Fibroblast of mammary gland (primary cell): ENCODE measurements around the gene MYH7.
A peak's percentile ranks its signal among the peaks of the same experiment; 100 is the strongest.

ENCODE experiments used
- DNase-seq: peaks from one replicate; pipeline ENCODE4 v3.0.0-alpha.2; 2010; ENCODE audit warnings: low read depth
- H3K4me3 ChIP-seq: 2 replicates; pipeline ENCODE4 v1.5.1; 2011; ENCODE audit warnings: low read depth, mild to moderate bottlenecking, low read length, moderate library complexity; ENCODE audit not compliant: control insufficient read depth
- TF ChIP-seq, protein P1 (sequence below): conservative IDR thresholded peaks from 2 replicates; pipeline ENCODE4 v1.5.1; 2011; ENCODE audit warnings: low read depth, low read length, inconsistent platforms; ENCODE audit not compliant: control insufficient read depth, insufficient read depth

Gene MYH7

DNA sequence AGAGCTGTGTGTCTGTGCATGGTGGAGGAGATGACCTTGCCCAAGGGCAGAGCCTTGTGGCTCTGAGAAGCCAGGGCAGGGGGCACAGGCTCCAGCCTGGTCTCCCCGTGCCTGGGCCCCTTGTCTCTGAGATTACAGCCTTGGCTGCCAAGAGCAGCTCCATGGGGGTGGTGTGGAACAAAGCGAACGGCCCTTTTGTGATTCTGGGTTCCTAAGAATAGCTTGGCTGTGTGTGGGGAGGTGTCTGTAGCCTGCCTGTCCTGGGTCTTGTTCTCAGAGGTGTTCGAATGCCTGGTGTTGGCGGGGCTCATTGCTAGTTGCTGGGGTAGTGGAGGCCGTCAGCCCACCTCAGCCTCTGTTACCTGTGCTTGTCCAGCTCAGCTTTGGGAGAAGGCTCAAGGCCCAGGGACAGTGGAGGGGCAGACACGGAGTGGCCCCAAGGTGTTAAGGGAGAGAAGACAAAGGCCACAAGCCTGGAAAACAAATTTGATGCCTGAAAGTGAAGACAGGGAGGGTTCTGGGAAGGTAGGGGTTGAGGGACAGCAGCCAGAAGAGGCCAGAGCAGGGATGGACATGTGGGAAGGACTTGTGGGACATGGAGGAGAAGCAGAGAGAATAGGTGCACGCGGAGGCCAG lies 7.4 kb upstream of the MYH7 start:
- no peak overlapping the region for H3K4me3 ChIP-seq
- DNase-seq: no peak
- TF ChIP-seq, protein P1, sequence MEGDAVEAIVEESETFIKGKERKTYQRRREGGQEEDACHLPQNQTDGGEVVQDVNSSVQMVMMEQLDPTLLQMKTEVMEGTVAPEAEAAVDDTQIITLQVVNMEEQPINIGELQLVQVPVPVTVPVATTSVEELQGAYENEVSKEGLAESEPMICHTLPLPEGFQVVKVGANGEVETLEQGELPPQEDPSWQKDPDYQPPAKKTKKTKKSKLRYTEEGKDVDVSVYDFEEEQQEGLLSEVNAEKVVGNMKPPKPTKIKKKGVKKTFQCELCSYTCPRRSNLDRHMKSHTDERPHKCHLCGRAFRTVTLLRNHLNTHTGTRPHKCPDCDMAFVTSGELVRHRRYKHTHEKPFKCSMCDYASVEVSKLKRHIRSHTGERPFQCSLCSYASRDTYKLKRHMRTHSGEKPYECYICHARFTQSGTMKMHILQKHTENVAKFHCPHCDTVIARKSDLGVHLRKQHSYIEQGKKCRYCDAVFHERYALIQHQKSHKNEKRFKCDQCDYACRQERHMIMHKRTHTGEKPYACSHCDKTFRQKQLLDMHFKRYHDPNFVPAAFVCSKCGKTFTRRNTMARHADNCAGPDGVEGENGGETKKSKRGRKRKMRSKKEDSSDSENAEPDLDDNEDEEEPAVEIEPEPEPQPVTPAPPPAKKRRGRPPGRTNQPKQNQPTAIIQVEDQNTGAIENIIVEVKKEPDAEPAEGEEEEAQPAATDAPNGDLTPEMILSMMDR: no peak

DNA sequence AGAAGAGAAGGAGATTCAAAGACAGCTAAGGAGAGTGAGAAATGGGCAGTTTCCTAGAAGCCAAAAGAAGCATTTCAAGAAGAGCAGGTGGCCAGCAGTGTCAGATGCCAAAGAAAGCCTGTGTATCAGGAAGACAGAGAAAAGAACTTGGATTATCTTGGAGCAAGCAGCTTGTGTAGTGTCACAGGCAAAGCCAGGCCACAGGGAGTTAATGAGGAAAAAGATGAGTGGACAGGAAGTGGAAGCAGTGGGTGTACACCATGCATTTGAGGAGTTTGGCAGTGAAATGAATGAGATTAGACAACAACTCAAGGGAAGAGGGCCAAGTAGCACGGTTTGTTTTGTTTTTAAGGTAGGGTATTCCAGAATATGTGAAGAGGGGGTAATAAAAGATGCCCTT lies 5.6 kb upstream of the MYH7 start:
- no peak overlapping the region for H3K4me3 ChIP-seq
- DNase-seq: peak; percentile 9
- TF ChIP-seq, protein P1: no peak

DNA sequence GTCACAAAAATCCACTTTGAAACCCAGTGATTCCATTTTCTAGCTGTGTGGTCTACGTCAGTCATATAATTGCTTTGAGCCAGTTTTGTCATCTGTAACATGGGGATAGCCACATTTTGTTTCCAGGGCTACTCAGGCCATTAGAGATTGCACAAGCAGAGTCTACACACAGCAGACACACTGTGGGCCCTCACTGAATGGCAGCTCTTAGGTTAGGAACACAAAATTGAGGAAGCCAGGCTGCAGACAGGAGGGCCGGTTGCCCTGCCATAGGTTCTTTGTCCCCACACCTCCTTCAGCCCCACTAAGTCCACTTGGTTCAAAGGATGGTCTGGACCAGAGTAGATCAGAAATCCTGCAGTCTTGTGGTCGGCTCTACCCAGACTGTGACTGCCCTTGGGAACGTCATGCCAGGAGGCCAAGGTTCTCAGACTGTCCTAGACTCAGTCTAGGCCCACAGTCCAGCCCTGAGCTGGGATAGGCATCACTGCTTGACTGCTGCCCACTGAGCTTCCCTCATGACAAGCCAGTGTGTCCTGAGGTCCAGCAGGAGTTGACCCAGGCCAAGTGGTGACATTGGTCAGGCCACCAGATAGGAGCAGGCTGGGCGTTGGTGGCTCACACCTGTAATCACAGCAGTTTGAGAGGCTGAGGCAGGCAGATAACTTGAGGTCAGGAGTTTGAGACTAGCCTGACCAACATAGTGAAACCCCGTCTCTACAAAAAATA lies 3.8 kb upstream of the MYH7 start:
- TF ChIP-seq, protein P1: no peak
- DNase-seq: no peak
- H3K4me3 ChIP-seq: no peak overlapping the region

DNA sequence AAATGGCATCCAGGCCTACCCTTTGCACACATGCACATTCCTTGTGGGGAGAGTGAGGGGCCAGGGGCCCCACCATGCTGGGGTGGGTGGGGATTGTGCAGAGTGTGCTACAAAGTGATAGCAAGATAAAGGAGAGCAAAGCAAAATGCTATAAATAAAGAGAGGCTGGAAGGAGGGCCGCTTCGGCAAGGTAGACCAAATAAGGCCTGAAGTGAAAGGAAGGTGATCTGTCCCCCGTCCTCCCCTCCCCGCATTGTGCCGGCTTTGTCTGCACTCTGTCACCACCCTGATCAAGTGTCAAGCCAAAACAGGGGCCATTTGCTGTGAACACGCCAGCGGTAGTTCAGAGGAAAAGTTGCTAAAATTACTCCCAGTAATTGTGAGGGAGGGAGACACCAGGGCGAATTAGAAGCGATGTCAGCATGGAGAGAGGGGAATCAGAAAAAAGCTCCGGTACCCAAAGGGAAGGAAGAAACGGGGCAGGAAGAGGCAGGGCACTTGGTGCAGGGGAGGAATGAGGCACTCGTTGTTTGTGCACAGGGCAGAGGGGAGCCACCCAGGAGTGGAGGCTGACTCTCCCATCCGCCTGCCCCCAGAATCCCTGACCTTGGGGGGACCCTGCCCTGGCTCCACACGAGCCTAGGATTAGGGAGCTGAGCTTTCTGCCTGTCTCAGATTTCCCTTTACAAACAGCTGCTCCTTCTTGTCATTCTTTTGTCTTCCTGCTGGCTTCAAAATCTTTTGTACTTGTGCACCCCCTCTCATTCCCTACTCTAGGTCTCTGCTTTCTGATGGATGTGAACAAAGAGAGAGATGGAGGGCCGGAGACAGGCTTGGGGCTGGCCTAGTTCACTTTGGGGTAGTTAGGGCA lies 2.9 kb upstream of the MYH7 start:
- H3K4me3 ChIP-seq: no peak overlapping the region
- no peak for DNase-seq
- TF ChIP-seq, protein P1: no peak

DNA sequence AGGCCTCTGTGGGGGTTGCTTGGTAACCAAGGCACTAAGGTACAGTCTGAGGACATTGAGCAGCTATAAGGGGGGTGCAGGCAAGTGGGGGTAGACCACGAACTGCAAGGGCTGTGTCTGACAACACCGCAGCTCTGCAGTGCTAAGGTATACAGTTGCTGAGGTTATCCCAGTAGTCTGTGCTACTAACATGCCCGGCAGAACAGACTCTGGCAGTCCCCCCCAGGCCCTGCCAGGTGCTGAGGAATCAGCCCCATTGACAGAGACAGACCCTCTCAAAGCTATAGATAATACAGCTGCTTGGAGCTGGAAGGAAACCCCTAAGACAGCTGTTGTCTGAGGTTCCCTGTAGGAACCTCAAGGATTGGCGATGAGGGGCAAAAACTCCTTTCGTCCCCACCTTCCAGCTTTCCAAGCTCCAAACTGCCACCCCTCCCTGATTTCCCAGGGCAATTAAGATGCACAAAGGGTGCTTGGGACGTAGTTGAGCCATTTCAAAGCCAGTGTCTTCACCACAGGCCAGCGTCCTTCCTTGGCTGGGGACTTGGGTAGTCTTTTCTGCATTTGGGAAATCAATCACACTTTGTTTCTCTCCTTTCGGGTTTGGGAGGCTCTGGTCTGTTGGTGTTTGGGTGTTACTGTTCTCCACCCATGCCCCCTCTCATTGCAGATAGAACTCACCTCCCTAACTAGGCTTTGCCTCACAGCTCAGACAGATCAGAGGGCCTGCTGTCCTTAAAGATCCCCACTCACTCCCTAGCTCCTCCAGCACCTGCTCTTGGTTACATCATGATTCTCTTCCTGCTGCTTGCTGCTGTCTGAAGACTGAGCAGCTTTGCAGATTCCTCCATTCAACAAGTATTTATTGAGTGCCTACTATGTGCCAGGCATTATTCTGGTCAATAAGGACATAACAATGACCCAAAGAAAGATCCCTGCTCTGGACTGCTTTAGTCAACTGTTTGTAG lies 2.0 kb upstream of the MYH7 start:
- TF ChIP-seq, protein P1: no peak
- no peak for DNase-seq
- no peak overlapping the region for H3K4me3 ChIP-seq
